Gastroesophageal sphincter (tissue), 3 donors: Measurements from ENCODE around the gene KRTAP10-5.

Experiments used
- EP300 ChIP-seq: sonication (generic); formaldehyde crosslinking; IDR thresholded peaks from one replicate; pipeline ENCODE4 v1.6.1; 2017; ENCODE audit warnings: antibody characterized with exemption, mild to moderate bottlenecking
- POLR2A ChIP-seq, 2 donors: fragments of 450-650 bp; IDR thresholded peaks; one replicate each; pipeline ENCODE4 v1.6.1; 2017; ENCODE audit warnings: antibody characterized with exemption in 2 of 2, mild to moderate bottlenecking in 2 of 2, moderate library complexity in 1 of 2
- POLR2AphosphoS5 ChIP-seq: sonication (generic); formaldehyde crosslinking; IDR thresholded peaks from one replicate; pipeline ENCODE4 v1.6.1; 2017; ENCODE audit warnings: antibody characterized with exemption
- TF ChIP-seq, protein P1 (sequence below), 4 experiments: fragments of 200-600 bp in 2 of 4; fragments of 450-650 bp in 2 of 4; sonication (generic) in 1 of 4; IDR thresholded peaks; one replicate each; pipeline ENCODE4 v1.5.1; 2017 to 2019; ENCODE audit warnings: antibody characterized with exemption in 4 of 4, mild to moderate bottlenecking in 2 of 4, moderate library complexity in 2 of 4

DNA sequence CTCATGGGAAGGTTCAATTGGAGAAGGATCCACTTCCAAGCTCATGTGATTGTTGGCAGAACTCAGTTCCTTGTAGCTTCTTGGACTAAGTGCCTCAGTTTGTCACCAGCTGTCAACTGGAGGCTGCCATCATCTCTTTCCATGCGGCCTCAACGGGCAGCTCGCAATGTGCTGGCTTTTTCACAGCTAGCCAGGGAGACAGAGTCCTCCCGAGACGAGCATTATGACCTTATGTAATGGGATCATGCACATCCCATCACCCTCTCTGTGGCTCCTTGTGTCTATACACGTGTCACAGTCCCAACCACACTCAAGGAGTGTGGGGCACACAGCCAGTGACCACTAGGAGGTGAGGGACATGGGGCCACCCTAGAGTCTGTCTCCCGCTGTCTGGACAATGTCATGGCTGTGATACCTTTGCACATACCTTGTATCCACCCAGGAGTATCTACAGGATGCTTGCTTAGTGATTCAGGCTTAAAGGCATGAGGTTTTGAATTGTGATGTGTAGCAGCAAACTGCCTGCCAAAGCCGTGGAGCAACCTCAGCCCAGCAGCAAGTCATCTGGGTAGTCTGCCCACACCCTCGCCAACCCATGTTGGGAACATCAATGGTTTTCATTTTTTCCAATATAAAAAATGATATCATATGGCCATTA, 15.8 kb upstream of the KRTAP10-5 start:
- TF ChIP-seq POLR2AphosphoS5, result no peak
- TF ChIP-seq, protein P1, sequence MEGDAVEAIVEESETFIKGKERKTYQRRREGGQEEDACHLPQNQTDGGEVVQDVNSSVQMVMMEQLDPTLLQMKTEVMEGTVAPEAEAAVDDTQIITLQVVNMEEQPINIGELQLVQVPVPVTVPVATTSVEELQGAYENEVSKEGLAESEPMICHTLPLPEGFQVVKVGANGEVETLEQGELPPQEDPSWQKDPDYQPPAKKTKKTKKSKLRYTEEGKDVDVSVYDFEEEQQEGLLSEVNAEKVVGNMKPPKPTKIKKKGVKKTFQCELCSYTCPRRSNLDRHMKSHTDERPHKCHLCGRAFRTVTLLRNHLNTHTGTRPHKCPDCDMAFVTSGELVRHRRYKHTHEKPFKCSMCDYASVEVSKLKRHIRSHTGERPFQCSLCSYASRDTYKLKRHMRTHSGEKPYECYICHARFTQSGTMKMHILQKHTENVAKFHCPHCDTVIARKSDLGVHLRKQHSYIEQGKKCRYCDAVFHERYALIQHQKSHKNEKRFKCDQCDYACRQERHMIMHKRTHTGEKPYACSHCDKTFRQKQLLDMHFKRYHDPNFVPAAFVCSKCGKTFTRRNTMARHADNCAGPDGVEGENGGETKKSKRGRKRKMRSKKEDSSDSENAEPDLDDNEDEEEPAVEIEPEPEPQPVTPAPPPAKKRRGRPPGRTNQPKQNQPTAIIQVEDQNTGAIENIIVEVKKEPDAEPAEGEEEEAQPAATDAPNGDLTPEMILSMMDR (IDR thresholded peaks at IDR 0.05), result no peak
- TF ChIP-seq POLR2A (IDR thresholded peaks at IDR 0.05), result no peak
- no peak for TF ChIP-seq EP300
